GM21367 (cell line): Measurements from ENCODE around the gene TLX2.

Experiments used
- ATAC-seq: cut with Tn5 transposase; IDR thresholded peaks from one replicate; pipeline ENCODE4 v1.9.1; 2021; ENCODE audit not compliant: unreplicated experiment

The TLX2 gene

GRCh38 chr2:74511104-74511989 is 2.9 kb upstream of the TLX2 start:
- no peak for ATAC-seq

- no peak for ATAC-seq
Measured at GRCh38 chr2:74512744-74513604, 1.3 kb upstream of the TLX2 start.

- no peak for ATAC-seq
Measured at GRCh38 chr2:74513605-74514367, 464 bp upstream of the TLX2 start.

GRCh38 chr2:74515271-74515980 is 1.2 kb downstream of the TLX2 start:
- ATAC-seq, result no peak

GRCh38 chr2:74515981-74516633 is 1.9 kb downstream of the TLX2 start:
- ATAC-seq, result no peak

- ATAC-seq, result no peak
Measured at GRCh38 chr2:74516650-74517049, 2.4 kb downstream of the TLX2 start.

- ATAC-seq, result no peak
Measured at GRCh38 chr2:74522516-74522915, 8.3 kb downstream of the TLX2 start.

GRCh38 chr2:74524005-74524404 is 9.8 kb downstream of the TLX2 start:
- ATAC-seq, result no peak

GRCh38 chr2:74524955-74525716 is 10.9 kb downstream of the TLX2 start:
- ATAC-seq, result no peak

- ATAC-seq, result no peak
Measured at GRCh38 chr2:74525717-74526648, 11.7 kb downstream of the TLX2 start, which contains the start of gene DQX1. Gene DQX1, minus strand, starts transcription at chr2:74526231. Its CDS starts 502 bp downstream, at chr2:74525729.

GRCh38 chr2:74526649-74527230 is 12.5 kb downstream of the TLX2 start:
- ATAC-seq, result no peak

- ATAC-seq, result no peak
Measured at GRCh38 chr2:74527741-74528140, 13.5 kb downstream of the TLX2 start.

GRCh38 chr2:74528600-74529356 is 14.5 kb downstream of the TLX2 start:
- ATAC-seq, result peak; percentile 9

GRCh38 chr2:74529357-74530238 is 15.3 kb downstream of the TLX2 start, which contains the start of the genes AUP1 and HTRA2:
Gene AUP1, minus strand, starts transcription at chr2:74529706. Its CDS starts 77 bp downstream, at chr2:74529629.
Gene HTRA2, plus strand, starts transcription at chr2:74529933. Its CDS starts 74 bp downstream, at chr2:74530007.
- ATAC-seq, result peak; percentile 73

GRCh38 chr2:74530239-74531187 is 16.3 kb downstream of the TLX2 start:
- ATAC-seq, result no peak
